ENCODE results near the gene SUN5.
"Not testable (repeated sequence)": the region's sequence is repeated elsewhere in the genome, so short reads cannot be mapped to it uniquely, and the experiment has no call there.

The SUN5 gene

GRCh38 chr20:32975121-32975520, 29.1 kb downstream of the SUN5 start:
- DNase-seq, result not testable (repeated sequence)

GRCh38 chr20:32974204-32975064, 29.8 kb downstream of the SUN5 start:
- not testable (repeated sequence) for DNase-seq

GRCh38 chr20:32973077-32973717, 31.0 kb downstream of the SUN5 start:
- DNase-seq, result no peak

GRCh38 chr20:32972181-32973076, 31.8 kb downstream of the SUN5 start:
- DNase-seq, result no peak

- no peak for DNase-seq
Measured at GRCh38 chr20:32971703-32972161, 32.5 kb downstream of the SUN5 start.

- DNase-seq, result no peak
Measured at GRCh38 chr20:32970973-32971300, 33.3 kb downstream of the SUN5 start.

GRCh38 chr20:32970115-32970972, 33.9 kb downstream of the SUN5 start:
- DNase-seq, result no peak

GRCh38 chr20:32969356-32970114, 34.7 kb downstream of the SUN5 start:
- DNase-seq, result no peak

GRCh38 chr20:32968478-32969241, 35.6 kb downstream of the SUN5 start:
- no peak for DNase-seq

GRCh38 chr20:32967961-32968457, 36.2 kb downstream of the SUN5 start:
- no peak for DNase-seq

GRCh38 chr20:32966881-32967781, 37.1 kb downstream of the SUN5 start:
- DNase-seq, result no peak

- DNase-seq, result no peak
Measured at GRCh38 chr20:32966382-32966781, 37.9 kb downstream of the SUN5 start.

GRCh38 chr20:32965581-32966373, 38.5 kb downstream of the SUN5 start:
- DNase-seq, result no peak

- DNase-seq, result no peak
Measured at GRCh38 chr20:32965115-32965514, 39.1 kb downstream of the SUN5 start.

- DNase-seq, result no peak
Measured at GRCh38 chr20:32964575-32964974, 39.7 kb downstream of the SUN5 start.

- DNase-seq, result no peak
Measured at GRCh38 chr20:32963176-32963575, 41.1 kb downstream of the SUN5 start.

- DNase-seq, result not testable (repeated sequence)
Measured at GRCh38 chr20:32962646-32963045, 41.6 kb downstream of the SUN5 start.

- DNase-seq, result no peak
Measured at GRCh38 chr20:32962053-32962452, 42.2 kb downstream of the SUN5 start.

Measured in DMS153 (cell line).